C4-2B (cell line): ENCODE results near the gene RSRP1.

ENCODE experiments used
- ZFX ChIP-seq: fragments of 450-650 bp; IDR thresholded peaks from 2 replicates; pipeline ENCODE4 v1.6.1; 2017
- TF ChIP-seq, protein P1 (sequence below): fragments of 450-650 bp; conservative IDR thresholded peaks from 2 replicates; pipeline ENCODE4 v1.5.1; 2017; ENCODE audit warnings: mild to moderate bottlenecking

- TF ChIP-seq, protein P1, sequence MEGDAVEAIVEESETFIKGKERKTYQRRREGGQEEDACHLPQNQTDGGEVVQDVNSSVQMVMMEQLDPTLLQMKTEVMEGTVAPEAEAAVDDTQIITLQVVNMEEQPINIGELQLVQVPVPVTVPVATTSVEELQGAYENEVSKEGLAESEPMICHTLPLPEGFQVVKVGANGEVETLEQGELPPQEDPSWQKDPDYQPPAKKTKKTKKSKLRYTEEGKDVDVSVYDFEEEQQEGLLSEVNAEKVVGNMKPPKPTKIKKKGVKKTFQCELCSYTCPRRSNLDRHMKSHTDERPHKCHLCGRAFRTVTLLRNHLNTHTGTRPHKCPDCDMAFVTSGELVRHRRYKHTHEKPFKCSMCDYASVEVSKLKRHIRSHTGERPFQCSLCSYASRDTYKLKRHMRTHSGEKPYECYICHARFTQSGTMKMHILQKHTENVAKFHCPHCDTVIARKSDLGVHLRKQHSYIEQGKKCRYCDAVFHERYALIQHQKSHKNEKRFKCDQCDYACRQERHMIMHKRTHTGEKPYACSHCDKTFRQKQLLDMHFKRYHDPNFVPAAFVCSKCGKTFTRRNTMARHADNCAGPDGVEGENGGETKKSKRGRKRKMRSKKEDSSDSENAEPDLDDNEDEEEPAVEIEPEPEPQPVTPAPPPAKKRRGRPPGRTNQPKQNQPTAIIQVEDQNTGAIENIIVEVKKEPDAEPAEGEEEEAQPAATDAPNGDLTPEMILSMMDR = no peak
- no peak for TF ChIP-seq ZFX
Measured at GRCh38 chr1:25220666-25221065, 26.6 kb downstream of the RSRP1 start.
